A549 (cell line): ENCODE results near the gene CCDC120. TPM values are rescaled to one million over a fixed set of nuclear protein-coding genes. Genes with fewer than 3 reads are reported as not detected.

Source experiments
- ATAC-seq, 2 experiments: fragments of 200-7000 bp in 1 of 2; fragments of >200 bp in 1 of 2; cut with Nextera tagmentation in 1 of 2; cut with Tn5 transposase in 1 of 2; 3 replicates each; pipeline versions ENCODE4 v1.8.0 to v1.9.1; 2018 to 2020; ENCODE audit warnings: mild to moderate bottlenecking in 1 of 2, moderate library complexity in 1 of 2
- CTCF ChIA-PET: fragments of 300-600 bp; sonication (Branson Sonifier 250); formaldehyde crosslinking; extraction: SDS; loops from one replicate; lab custom pipeline; 2021; ENCODE audit warnings: antibody characterized with exemption, inconsistent platforms; lab: Yijun Ruan, JAX
- POLR2A ChIA-PET: fragments of 350-600 bp; formaldehyde crosslinking; extraction: SDS; loops from one replicate; lab custom pipeline; 2021; ENCODE audit warnings: antibody characterized with exemption, inconsistent platforms; lab: Yijun Ruan, JAX
- DNase-seq, 2 experiments: peaks; one replicate each; pipeline versions ENCODE4 v3.0.0 to v3.0.0-alpha.2; 2011 to 2016; ENCODE audit warnings: low read depth in 1 of 2, low spot score in 1 of 2
- FAIRE-seq: peaks from 2 replicates; lab custom pipeline; 2011; peaks lifted over from hg19 to GRCh38; lab: Jason Lieb, UNC
- H3K27ac ChIP-seq, 2 experiments: fragments of >200 bp; sonication (Bioruptor Twin); formaldehyde crosslinking; 3 replicates each; pipeline ENCODE4 v1.5.1; 2016 to 2017
- H3K4me1 ChIP-seq: fragments of >200 bp; sonication (Bioruptor Twin); formaldehyde crosslinking; 3 replicates; pipeline ENCODE4 v1.6.1; 2016
- H3K4me2 ChIP-seq: fragments of >200 bp; sonication (Bioruptor Twin); formaldehyde crosslinking; 3 replicates; pipeline ENCODE4 v1.6.1; 2016
- H3K4me3 ChIP-seq: fragments of >200 bp; sonication (Bioruptor Twin); formaldehyde crosslinking; 3 replicates; pipeline ENCODE4 v1.5.1; 2016
- H3K9me3 ChIP-seq: fragments of >200 bp; sonication (Bioruptor Twin); formaldehyde crosslinking; 3 replicates; pipeline ENCODE4 v1.6.1; 2016
- BCL3 ChIP-seq: fragments of >200 bp; sonication (Bioruptor Twin); formaldehyde crosslinking; IDR thresholded peaks from 3 replicates; pipeline ENCODE4 v1.6.1; 2016
- BHLHE40 ChIP-seq: IDR thresholded peaks from 2 replicates; pipeline ENCODE4 v1.6.1; 2012; ENCODE audit warnings: low read depth, low read length, inconsistent platforms
- CEBPB ChIP-seq, 2 experiments: fragments of >200 bp in 1 of 2; sonication (Bioruptor Twin) in 1 of 2; formaldehyde crosslinking in 1 of 2; IDR thresholded peaks; 2 replicates each; pipeline ENCODE4 v1.6.1; 2012 to 2016
- CHD4 ChIP-seq: fragments of 200-600 bp; sonication (generic); IDR thresholded peaks from 2 replicates; pipeline ENCODE4 v1.6.1; 2016; ENCODE audit warnings: antibody characterized with exemption, mild to moderate bottlenecking, borderline replicate concordance
- EHMT2 ChIP-seq: fragments of 200-600 bp; sonication (generic); IDR thresholded peaks from 2 replicates; pipeline ENCODE4 v1.6.1; 2016; ENCODE audit warnings: antibody characterized with exemption, low read depth, mild to moderate bottlenecking, moderate library complexity
- ELK1 ChIP-seq: fragments of 150-350 bp; IDR thresholded peaks from 2 replicates; pipeline ENCODE4 v1.6.1; 2014; ENCODE audit warnings: low read depth, mild to moderate bottlenecking, low read length
- EP300 ChIP-seq, 2 experiments: fragments of >200 bp; sonication (Bioruptor Twin); formaldehyde crosslinking; IDR thresholded peaks; 2 replicates in 1 of 2; 3 replicates in 1 of 2; pipeline ENCODE4 v1.6.1; 2016 to 2017
- ESRRA ChIP-seq: fragments of 150-350 bp; IDR thresholded peaks from 2 replicates; pipeline ENCODE4 v1.6.1; 2014; ENCODE audit warnings: mild to moderate bottlenecking, low read length, borderline replicate concordance
- FOSB ChIP-seq: fragments of 250-450 bp; sonication (Bioruptor Pico); IDR thresholded peaks from 2 replicates; pipeline ENCODE4 v1.5.0; 2020; ENCODE audit warnings: mild to moderate bottlenecking, moderate library complexity
- FOXS1 ChIP-seq: fragments of 250-450 bp; sonication (Bioruptor Pico); IDR thresholded peaks from 2 replicates; pipeline ENCODE4 v1.5.0; 2020; ENCODE audit warnings: mild to moderate bottlenecking, moderate library complexity
- HDAC2 ChIP-seq: fragments of 200-600 bp; sonication (generic); IDR thresholded peaks from 2 replicates; pipeline ENCODE4 v1.6.1; 2016
- HOXB5 ChIP-seq: fragments of 250-450 bp; sonication (Bioruptor Pico); IDR thresholded peaks from 2 replicates; pipeline ENCODE4 v1.5.0; 2020; ENCODE audit warnings: mild to moderate bottlenecking, moderate library complexity
- JUN ChIP-seq, 2 experiments: fragments of >200 bp; sonication (Bioruptor Twin); formaldehyde crosslinking; IDR thresholded peaks; 2 replicates in 1 of 2; 3 replicates in 1 of 2; pipeline ENCODE4 v1.6.1; 2016 to 2017
- KDM1A ChIP-seq: fragments of 200-600 bp; sonication (generic); IDR thresholded peaks from 2 replicates; pipeline ENCODE4 v1.6.1; 2016; ENCODE audit warnings: low read depth, mild to moderate bottlenecking
- MAX ChIP-seq: IDR thresholded peaks from 2 replicates; pipeline ENCODE4 v1.6.1; 2012
- MAZ ChIP-seq: fragments of 150-350 bp; IDR thresholded peaks from 2 replicates; pipeline ENCODE4 v1.6.1; 2014; ENCODE audit warnings: antibody characterized with exemption, low read depth, low read length, borderline replicate concordance
- POLR2A ChIP-seq: IDR thresholded peaks from 2 replicates; pipeline ENCODE4 v1.6.1; 2012; ENCODE audit warnings: mild to moderate bottlenecking, low read length
- RAD21 ChIP-seq, 2 experiments: fragments of >200 bp in 1 of 2; sonication (Bioruptor Twin) in 1 of 2; formaldehyde crosslinking in 1 of 2; IDR thresholded peaks in 1 of 2; conservative IDR thresholded peaks in 1 of 2; 2 replicates in 1 of 2; 3 replicates in 1 of 2; pipeline ENCODE4 v1.6.1; 2012 to 2018; ENCODE audit warnings: inconsistent platforms in 1 of 2
- RCOR1 ChIP-seq: fragments of 150-350 bp; IDR thresholded peaks from 2 replicates; pipeline ENCODE4 v1.6.1; 2014; ENCODE audit warnings: antibody characterized with exemption, low read length, low read depth
- REST ChIP-seq: fragments of 200-600 bp; sonication (generic); IDR thresholded peaks from 2 replicates; pipeline ENCODE4 v1.6.1; 2016; ENCODE audit warnings: antibody characterized with exemption, mild to moderate bottlenecking, moderate library complexity
- SREBF2 ChIP-seq: fragments of 450-650 bp; IDR thresholded peaks from 2 replicates; pipeline ENCODE4 v1.6.1; 2014; ENCODE audit warnings: mild to moderate bottlenecking, moderate library complexity
- TP53 ChIP-seq: fragments of 250-450 bp; sonication (Bioruptor Pico); IDR thresholded peaks from 2 replicates; pipeline ENCODE4 v1.5.0; 2021; ENCODE audit warnings: mild to moderate bottlenecking, moderate library complexity
- ZC3H11A ChIP-seq: fragments of 450-650 bp; IDR thresholded peaks from 2 replicates; pipeline ENCODE4 v1.6.1; 2014; ENCODE audit warnings: antibody characterized with exemption, mild to moderate bottlenecking
- ZFP36 ChIP-seq: fragments of 450-650 bp; IDR thresholded peaks from 2 replicates; pipeline ENCODE4 v1.6.1; 2014; ENCODE audit warnings: borderline replicate concordance; ENCODE audit not compliant: partially characterized antibody
- ZSCAN20 ChIP-seq: fragments of 250-450 bp; sonication (Bioruptor Pico); IDR thresholded peaks from 2 replicates; pipeline ENCODE4 v1.8.0; 2022; ENCODE audit warnings: mild to moderate bottlenecking, moderate library complexity
- WGBS: methylation state at CpG from one replicate; pipeline ENCODE4 v1.1.6; 2017; ENCODE audit errors: missing lambda C conversion rate; 5-methylcytosine and 5-hydroxymethylcytosine counted together
- polyA plus RNA-seq, 4 experiments: library from polyadenylated mRNA; depleted of rRNA in 3 of 4; stranded (reverse); fragments of >200 nt; fragmentation: RNase III in 1 of 4; extraction: RNeasy Plus Mini Kit Qiagen cat#74134 plus additional on column Dnase treatment in 1 of 4; gene quantifications; 2 replicates in 3 of 4; 3 replicates in 1 of 4; pipeline ENCODE4 v1.2.3, GENCODE V29; 2011 to 2017

The CCDC120 gene
- polyA plus RNA-seq, 2 of the 4 experiments (the other 2 are of a cell fraction), result 1.6 to 4.1 TPM

- Histone ChIP-seq H3K9me3 (no peaks in the 10 kb centered on the region), H3K4me1 (peaks cover 11% of the 10 kb centered on the region), H3K27ac (peak overlapping the region; percentile 78 to 93), H3K4me3 (peak overlapping the region; percentile 35), H3K4me2 (peak overlapping the region; percentile 79)
- FAIRE-seq (peak; percentile 7), ATAC-seq (no peak), DNase-seq (no peak)
- ChIA-PET POLR2A (interaction anchor here (0.9 to 5.7 kb wide), 6 partner anchors 9 to 152 kb away, joined by 3 to 40 read pairs (median 6); partner anchors contain the start of genes GRIPAP1, OTUD5 and PRAF2), CTCF (interaction anchor here (0.5 to 6.4 kb wide), 24 partner anchors 12 to 413 kb away, joined by 3 to 32 read pairs (median 4); partner anchors contain the start of genes GRIPAP1, KCND1 and OTUD5)
- peak; percentile 26 for TF ChIP-seq ZFP36
- no peak for TF ChIP-seq HOXB5
- TF ChIP-seq REST, result no peak
- TF ChIP-seq CEBPB (IDR thresholded peaks at IDR 0.05), result no peak
- TF ChIP-seq MAZ, result no peak
- no peak for TF ChIP-seq JUN (IDR thresholded peaks at IDR 0.05)
- TF ChIP-seq ELK1, result no peak
- WGBS, result 6% methylated on average over 13 of the region's 13 CpGs
Observed at GRCh38 chrX:49043987-49044281, 14.9 kb upstream of the CCDC120 start.

- peak overlapping the region; percentile 90 to 99 for H3K27ac ChIP-seq
- ATAC-seq (peak; percentile 76 to 90), DNase-seq (peak; percentile 71 to 77), FAIRE-seq (no peak)
- CTCF ChIA-PET, result no interaction called here
- H3K4me2 ChIP-seq, result peak overlapping the region; percentile 80
- no peaks in the 10 kb centered on the region for H3K4me1 ChIP-seq
- 10% methylated on average over 16 of the region's 79 CpGs for WGBS
- POLR2A ChIA-PET, result interaction anchor here (1.0 kb wide), 1 partner anchor 10 kb away, joined by 8 read pairs; the partner anchor contains the start of gene TFE3
- H3K4me3 ChIP-seq, result peak overlapping the region; percentile 92
- no peaks in the 10 kb centered on the region for H3K9me3 ChIP-seq
- no peak for TF ChIP-seq FOSB (CRISPR knock-in tag)
- TF ChIP-seq RAD21 (conservative IDR thresholded peaks at IDR 0.05 in 1 of 2, IDR thresholded peaks at IDR 0.05 in 1 of 2), result no peak
- no peak for TF ChIP-seq SREBF2
- no peak for TF ChIP-seq FOXS1 (CRISPR knock-in tag)
- TF ChIP-seq BCL3, result 0 out of 3 replicates have a peak, but pooled peaks have one; percentile 22
- TF ChIP-seq MAX, result peak; percentile 60
- TF ChIP-seq CHD4, result no peak
- TF ChIP-seq EHMT2, result no peak
- TF ChIP-seq ZC3H11A, result no peak
- TF ChIP-seq ESRRA, result no peak
- TF ChIP-seq BHLHE40, result no peak
- TF ChIP-seq ELK1, result no peak
- no peak for TF ChIP-seq HDAC2
- TF ChIP-seq TP53, result no peak
- no peak for TF ChIP-seq REST
- no peak for TF ChIP-seq EP300 (IDR thresholded peaks at IDR 0.05)
- TF ChIP-seq RCOR1, result no peak
- no peak for TF ChIP-seq HOXB5
- TF ChIP-seq KDM1A, result no peak
- no peak for TF ChIP-seq ZSCAN20 (CRISPR knock-in tag)
- peak; percentile 34 for TF ChIP-seq POLR2A
Observed at GRCh38 chrX:49053223-49054072, 5.4 kb upstream of the CCDC120 start.
